Measurements from ENCODE around the gene CORO1C. TPM values are rescaled to one million over a fixed set of nuclear protein-coding genes. Genes with fewer than 3 reads are reported as not detected.
A peak's percentile ranks its signal among the peaks of the same experiment; 100 is the strongest.

Gene CORO1C
- total RNA-seq, 1 donor = 261 TPM

DNA sequence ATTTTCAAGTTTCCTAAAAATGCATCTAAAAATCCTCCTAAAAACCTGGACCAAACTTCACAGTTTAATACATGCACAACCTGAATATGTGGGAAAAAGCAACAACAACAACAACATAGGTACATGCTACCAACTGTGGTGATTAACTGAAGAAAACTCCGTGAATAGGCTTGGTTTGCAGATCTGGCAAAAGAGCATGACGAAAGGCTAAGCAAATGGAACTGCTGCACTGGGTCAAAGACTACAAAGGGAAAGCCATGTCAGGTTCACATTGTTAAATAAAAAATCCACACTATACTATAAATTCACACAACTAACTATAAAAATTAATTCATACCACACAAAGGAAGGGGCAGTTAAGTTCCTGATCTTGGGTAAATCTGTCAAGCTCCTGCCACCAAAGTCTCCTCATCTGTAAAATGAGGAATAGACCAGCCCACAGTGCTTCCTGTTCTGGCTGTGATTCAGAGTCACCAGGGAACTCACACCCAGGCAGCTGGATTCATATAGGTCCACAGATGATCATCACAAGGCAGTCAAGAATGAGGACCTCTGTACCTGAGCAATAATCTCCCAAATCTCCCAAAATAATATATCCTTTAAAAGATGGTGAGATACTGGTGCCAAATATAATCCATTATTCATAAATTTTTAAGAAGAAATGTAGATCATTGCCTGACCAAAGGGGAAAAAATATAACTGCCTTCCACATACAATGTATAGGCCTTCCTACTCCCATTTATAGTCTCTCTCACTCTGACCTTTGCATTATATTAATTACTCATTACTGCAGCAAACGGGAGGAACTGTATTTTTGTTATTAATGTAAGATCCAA lies 7.0 kb downstream of the CORO1C start:
- no peaks in the 10 kb centered on the region for H3K27me3 ChIP-seq (ENCODE audit: insufficient read depth, low read length)
- H4K20me1 ChIP-seq (ENCODE audit: insufficient read depth, low read length) = peaks cover 22% of the 10 kb centered on the region
- DNase-seq (ENCODE audit: insufficient read length, low spot score, missing footprints) = no peak
- H2AFZ ChIP-seq (ENCODE audit: low read length) = no peak overlapping the region
- H3K4me3 ChIP-seq (ENCODE audit: insufficient read depth, low read length) = no peak overlapping the region
- no peak for TF ChIP-seq CTCF (IDR thresholded peaks at IDR 0.05; ENCODE audit: extremely low read depth, low read depth, low read length)
- peak overlapping the region; percentile 67 for H3K4me2 ChIP-seq (ENCODE audit: insufficient read depth, low read length)
- peaks cover 7% of the 10 kb centered on the region for H3K36me3 ChIP-seq (ENCODE audit: insufficient read depth, low read length)
- H3K9me3 ChIP-seq (ENCODE audit: low read depth, low read length) = no peaks in the 10 kb centered on the region
- peaks cover 79% of the 10 kb centered on the region for H3K4me1 ChIP-seq (ENCODE audit: insufficient read depth, low read length)
- peak overlapping the region; percentile 95 for H3K27ac ChIP-seq (ENCODE audit: low read depth, low read length)
- peaks cover 96% of the 10 kb centered on the region for H3K79me2 ChIP-seq (ENCODE audit: insufficient read depth, low read length)

DNA sequence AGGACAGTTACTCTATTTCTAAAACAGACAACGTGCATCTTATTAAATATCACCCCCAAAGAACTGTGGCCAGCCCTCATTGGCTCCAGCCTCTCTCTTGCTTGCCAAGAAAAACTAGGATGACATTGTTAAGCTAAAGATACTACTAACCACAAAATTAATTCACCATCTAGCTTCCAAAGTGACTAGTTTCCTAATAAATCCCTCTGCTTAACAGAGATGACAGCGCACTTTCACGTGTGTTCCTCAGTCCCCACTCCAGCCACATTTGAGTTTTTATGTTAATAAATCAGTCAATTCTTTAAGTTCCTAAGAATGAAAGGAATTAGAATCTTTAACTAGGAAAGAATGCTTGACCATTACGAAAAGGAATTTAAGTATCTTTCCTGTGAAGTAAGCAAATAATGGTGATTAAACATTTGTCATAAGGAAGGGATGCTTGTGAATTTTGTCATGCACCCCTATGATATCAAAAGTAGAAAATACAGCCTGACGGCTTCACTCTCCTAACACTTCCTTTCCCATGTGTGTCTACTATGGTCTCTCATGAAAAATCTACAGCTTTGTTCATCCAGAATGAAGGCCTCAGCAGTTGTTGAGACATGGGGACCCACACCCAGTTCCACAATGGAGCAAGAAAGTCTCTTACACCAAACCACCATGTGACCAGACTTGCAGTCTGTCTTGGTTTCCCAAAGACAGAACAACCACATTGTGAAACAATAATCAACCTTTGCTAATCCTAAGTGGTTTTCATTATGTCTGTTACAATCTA lies 8.1 kb downstream of the CORO1C start:
- Histone ChIP-seq H3K27me3 (ENCODE audit: insufficient read depth, low read length) (no peaks in the 10 kb centered on the region), H3K79me2 (ENCODE audit: insufficient read depth, low read length) (peaks cover 96% of the 10 kb centered on the region), H2AFZ (ENCODE audit: low read length) (no peak overlapping the region), H4K20me1 (ENCODE audit: insufficient read depth, low read length) (peaks cover 20% of the 10 kb centered on the region), H3K27ac (ENCODE audit: low read depth, low read length) (peak overlapping the region; percentile 95), H3K4me3 (ENCODE audit: insufficient read depth, low read length) (peak overlapping the region; percentile 27), H3K9me3 (ENCODE audit: low read depth, low read length) (no peaks in the 10 kb centered on the region), H3K4me2 (ENCODE audit: insufficient read depth, low read length) (peak overlapping the region; percentile 67), H3K36me3 (ENCODE audit: insufficient read depth, low read length) (peaks cover 7% of the 10 kb centered on the region), H3K4me1 (ENCODE audit: insufficient read depth, low read length) (peaks cover 73% of the 10 kb centered on the region)
- no peak for TF ChIP-seq CTCF (IDR thresholded peaks at IDR 0.05; ENCODE audit: extremely low read depth, low read depth, low read length)
- peak; percentile 75 for DNase-seq (ENCODE audit: insufficient read length, low spot score, missing footprints)

DNA sequence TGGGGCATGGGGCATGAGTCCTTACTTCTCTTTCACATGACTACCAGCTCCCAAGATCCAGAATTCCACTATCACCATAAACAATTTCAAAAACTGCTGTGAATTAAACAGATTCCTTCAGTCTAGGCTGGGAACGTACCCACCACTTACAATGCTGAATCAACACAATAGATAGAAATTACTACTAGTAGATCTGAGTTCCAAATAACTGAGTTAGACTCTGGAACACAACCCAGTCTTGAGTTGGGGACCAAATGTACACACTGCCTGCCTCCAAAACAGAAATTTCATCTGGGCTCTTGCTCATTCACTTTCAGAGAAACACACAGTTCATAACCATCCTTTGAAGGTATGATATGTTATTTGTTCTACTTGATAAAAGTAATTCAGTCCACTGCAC lies 8.9 kb downstream of the CORO1C start:
- Histone ChIP-seq H3K27me3 (ENCODE audit: insufficient read depth, low read length) (no peaks in the 10 kb centered on the region), H4K20me1 (ENCODE audit: insufficient read depth, low read length) (peaks cover 20% of the 10 kb centered on the region), H3K27ac (ENCODE audit: low read depth, low read length) (peak overlapping the region; percentile 95), H3K4me3 (ENCODE audit: insufficient read depth, low read length) (peak overlapping the region; percentile 2), H3K36me3 (ENCODE audit: insufficient read depth, low read length) (peaks cover 11% of the 10 kb centered on the region), H3K79me2 (ENCODE audit: insufficient read depth, low read length) (peaks cover 96% of the 10 kb centered on the region), H3K4me2 (ENCODE audit: insufficient read depth, low read length) (peak overlapping the region; percentile 67), H3K9me3 (ENCODE audit: low read depth, low read length) (no peaks in the 10 kb centered on the region), H3K4me1 (ENCODE audit: insufficient read depth, low read length) (peaks cover 68% of the 10 kb centered on the region), H2AFZ (ENCODE audit: low read length) (no peak overlapping the region)
- TF ChIP-seq CTCF (IDR thresholded peaks at IDR 0.05; ENCODE audit: extremely low read depth, low read depth, low read length) = no peak
- DNase-seq (ENCODE audit: insufficient read length, low spot score, missing footprints) = no peak

DNA sequence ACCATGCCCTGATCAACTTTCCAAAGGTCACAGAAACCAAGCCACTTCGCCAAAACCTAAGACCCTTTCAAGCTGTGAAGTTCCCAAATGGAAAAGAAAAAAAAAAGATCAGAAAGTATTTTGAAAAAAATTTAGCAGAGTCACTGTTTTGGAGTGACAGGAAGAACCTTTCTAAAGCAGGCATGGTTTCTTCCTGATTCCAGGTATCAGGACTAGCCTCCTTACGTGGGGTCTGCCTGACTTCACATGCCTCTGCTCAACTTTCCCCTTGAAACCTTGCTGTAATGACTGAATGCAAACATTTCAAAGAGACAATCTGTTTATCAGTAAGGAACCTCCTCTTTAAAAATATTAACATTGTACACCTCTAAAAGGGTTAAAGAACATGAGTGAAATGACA lies 9.5 kb downstream of the CORO1C start:
- no peak for DNase-seq (ENCODE audit: insufficient read length, low spot score, missing footprints)
- H3K4me3 ChIP-seq (ENCODE audit: insufficient read depth, low read length) = peak overlapping the region; percentile 2
- TF ChIP-seq CTCF (IDR thresholded peaks at IDR 0.05; ENCODE audit: extremely low read depth, low read depth, low read length) = no peak
- H3K27ac ChIP-seq (ENCODE audit: low read depth, low read length) = peak overlapping the region; percentile 95
- peaks cover 27% of the 10 kb centered on the region for H4K20me1 ChIP-seq (ENCODE audit: insufficient read depth, low read length)
- peaks cover 68% of the 10 kb centered on the region for H3K4me1 ChIP-seq (ENCODE audit: insufficient read depth, low read length)
- H3K36me3 ChIP-seq (ENCODE audit: insufficient read depth, low read length) = peaks cover 15% of the 10 kb centered on the region
- H3K4me2 ChIP-seq (ENCODE audit: insufficient read depth, low read length) = peak overlapping the region; percentile 67
- no peaks in the 10 kb centered on the region for H3K9me3 ChIP-seq (ENCODE audit: low read depth, low read length)
- peaks cover 96% of the 10 kb centered on the region for H3K79me2 ChIP-seq (ENCODE audit: insufficient read depth, low read length)
- no peak overlapping the region for H2AFZ ChIP-seq (ENCODE audit: low read length)
- H3K27me3 ChIP-seq (ENCODE audit: insufficient read depth, low read length) = no peaks in the 10 kb centered on the region

Measured in osteoblast (primary cell).